Left renal pelvis (tissue), 4 donors: ENCODE measurements around the gene LDHB. TPM values are rescaled to one million over a fixed set of nuclear protein-coding genes. Genes with fewer than 3 reads are reported as not detected.
A peak's percentile ranks its signal among the peaks of the same experiment; 100 is the strongest.
"Not testable (repeated sequence)": the region's sequence is repeated elsewhere in the genome, so short reads cannot be mapped to it uniquely, and the experiment has no call there.

Source experiments
- DNase-seq, 4 donors: peaks; one replicate each; pipeline ENCODE4 v3.0.0-alpha.2; 2013; ENCODE audit warnings: low read depth in 4 of 4, low spot score in 3 of 4
- polyA plus RNA-seq, 4 donors: library from polyadenylated mRNA; unstranded; fragments of 120-200 nt; gene quantifications; one replicate each; pipeline ENCODE4 v1.2.1, GENCODE V29; 2013; ENCODE audit not compliant: insufficient read length in 4 of 4

Gene LDHB
- 1,000 to 10,000 TPM in 3 of 4 donors, 100 to 1,000 TPM in 1; 509 to 1,655 (median 1,413) TPM for polyA plus RNA-seq

DNA sequence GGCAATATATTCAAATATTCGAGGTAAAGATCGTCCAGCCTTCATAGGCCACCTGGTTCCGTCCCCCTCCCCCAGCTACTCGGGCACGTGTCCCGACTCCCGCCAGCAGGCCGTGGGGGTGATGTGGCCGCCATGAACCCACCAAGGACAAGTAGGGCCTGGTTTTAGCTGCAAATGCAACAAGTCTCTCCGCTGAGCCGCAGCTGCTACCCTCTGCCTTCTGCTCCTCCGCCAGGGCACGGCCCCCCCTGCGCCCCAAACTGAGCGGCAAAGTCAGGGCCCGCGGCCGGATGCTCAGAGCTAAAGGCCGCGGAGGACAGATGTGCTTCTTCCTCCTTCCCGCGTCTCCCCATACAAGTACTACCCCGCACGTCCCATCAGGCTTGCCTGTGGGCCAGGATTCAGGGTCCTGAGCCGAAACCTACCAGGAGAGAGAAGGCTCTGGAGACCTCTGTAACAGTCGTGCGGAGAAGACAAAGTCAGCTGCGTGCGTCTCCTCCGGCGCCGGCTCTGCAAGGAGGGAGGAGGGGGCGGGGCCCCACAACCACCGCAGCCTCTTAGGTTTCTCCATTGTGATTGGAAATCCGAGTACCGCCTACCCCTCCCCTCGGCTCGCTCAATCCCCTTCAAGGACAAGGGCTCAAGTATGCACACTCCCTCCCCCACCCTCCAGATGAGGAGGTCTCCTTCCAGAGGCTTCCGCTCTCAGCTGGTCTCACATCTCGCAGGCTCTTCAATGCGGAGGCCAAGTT is at the start of gene LDHB:
Gene LDHB (minus strand): TSS at position 517 of the 752 bp plus-strand sequence. CDS start 3,171 bp downstream, outside the sequence.
- peak; percentile 92 to 96 (median 94) for DNase-seq

DNA sequence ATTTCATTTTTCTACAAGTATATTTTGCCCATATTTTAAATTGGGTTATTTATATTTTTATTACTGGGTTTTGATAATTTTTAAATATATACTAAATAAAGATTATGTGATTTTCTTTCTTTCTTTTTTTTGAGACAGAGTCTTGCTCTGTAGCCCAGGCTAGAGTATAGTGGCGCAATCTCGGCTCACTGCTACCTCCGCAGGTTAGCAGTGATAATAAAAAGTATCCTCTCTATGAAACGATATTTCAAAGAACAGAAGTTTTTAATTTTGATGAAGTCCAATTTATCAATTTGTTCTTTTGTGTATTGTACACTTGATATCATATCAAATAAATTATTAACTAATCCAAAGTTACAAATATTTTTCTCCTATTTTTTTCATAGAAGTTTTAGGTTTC is 47.2 kb upstream of the LDHB start:
- DNase-seq = no peak

DNA sequence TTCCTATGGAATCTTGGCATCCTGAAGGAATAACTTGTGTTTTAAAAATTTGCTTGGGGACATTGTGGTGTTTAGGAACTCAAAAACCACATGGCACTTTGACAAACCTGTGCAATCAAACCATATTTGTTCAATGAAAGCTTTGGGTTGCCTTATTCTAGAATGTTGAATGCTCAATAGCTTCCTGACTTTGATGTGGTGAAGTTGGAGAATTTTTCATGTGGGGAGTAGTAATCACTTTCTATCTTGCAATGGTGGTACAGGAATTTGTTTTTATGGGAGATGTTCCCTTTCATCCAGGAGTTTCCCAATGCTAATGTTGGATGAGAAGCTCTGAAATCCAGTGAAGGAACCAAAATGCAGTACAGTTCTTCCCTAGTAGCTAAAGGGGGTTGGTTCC is 42.2 kb upstream of the LDHB start:
- DNase-seq = no peak

DNA sequence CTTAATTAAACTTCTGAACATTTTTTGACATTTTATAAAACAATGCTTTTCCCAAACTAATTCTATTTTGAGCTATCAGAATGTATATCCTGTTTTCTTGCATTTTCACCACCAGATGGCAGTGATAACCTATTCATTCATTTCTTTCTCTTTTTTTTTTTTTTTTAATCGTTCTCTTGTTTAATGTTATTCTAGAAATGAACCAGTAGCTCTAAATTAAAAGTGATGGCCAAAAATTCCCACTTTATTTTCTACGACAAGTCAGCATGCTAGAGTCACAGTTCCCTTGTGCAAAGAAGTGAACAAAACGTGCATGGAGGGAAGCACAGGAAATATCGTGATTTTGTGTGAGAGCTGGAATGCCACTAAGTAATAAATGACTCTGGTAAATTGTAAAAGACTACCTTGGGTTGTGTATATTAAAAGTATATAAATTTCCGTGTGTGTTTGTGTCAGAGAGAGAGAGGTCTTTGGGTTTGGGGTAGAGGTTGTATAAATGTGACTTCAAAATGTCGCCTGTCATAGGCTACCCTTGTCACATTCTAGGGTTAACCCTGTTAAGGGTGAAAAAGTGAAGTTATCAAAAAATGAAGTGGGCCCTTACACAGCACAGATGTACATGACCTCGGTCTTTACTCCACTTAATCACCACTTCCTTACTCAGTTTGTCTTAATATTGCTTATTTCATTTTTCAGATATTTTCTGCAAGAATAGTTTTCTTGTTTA is 40.4 kb upstream of the LDHB start:
- DNase-seq = no peak

DNA sequence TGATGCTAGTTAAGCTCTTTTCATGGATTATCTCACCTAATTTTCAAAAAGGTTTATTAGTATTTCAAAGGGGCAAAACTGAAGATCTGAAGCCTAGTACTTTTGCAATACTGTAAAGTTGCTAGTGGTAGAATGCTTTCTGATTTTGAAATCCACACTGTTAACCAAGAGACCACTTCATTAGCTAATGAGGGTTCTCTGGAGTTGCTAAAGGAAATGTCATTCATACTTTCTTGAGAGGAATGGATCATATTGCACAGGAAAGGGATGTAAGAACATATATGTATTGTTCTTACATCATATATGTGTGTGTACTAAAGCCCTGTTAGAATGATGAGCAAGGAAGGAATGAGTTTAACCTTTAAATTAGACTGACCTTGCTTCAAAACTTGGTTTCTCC is 39.0 kb upstream of the LDHB start:
- DNase-seq = no peak

DNA sequence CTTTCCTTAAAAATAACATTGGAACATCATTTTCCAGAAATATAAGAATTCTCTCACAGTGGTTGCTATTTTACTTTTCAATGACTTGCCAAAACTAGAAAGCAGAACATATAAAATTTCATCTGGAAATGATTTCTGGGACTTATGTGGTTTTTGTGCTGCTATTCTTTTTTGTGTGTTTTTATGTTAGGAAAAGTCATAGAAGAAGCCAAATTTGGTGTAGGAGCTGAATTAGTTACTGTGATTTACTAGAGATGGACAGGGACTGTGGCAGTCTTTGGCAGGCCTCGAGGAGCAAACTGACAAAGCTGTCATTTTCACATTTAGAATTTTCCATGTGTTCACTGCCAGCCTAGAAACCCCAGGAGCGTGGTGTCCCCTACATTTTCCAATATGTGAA is 38.3 kb upstream of the LDHB start:
- DNase-seq = no peak

DNA sequence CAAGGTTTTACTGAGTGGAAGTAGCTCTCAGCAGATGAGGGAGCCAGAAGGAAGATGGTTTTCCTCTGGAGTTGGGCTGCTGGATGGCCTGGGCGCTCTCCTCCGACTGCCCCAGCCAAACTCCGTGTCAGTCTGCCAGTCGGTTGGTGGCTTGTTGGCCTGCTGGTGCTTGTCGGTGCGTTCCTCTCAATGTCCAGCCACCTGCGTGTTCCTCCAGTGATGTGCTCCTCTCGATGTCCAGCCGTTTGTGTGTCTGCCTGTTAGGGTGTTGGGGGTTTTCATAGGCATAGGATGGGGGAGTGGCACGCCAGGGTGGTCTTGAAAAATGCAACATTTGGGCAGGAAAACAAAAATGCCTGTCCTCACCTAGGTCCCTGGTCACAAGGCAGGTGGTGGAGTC is 37.0 kb upstream of the LDHB start:
- no peak for DNase-seq

DNA sequence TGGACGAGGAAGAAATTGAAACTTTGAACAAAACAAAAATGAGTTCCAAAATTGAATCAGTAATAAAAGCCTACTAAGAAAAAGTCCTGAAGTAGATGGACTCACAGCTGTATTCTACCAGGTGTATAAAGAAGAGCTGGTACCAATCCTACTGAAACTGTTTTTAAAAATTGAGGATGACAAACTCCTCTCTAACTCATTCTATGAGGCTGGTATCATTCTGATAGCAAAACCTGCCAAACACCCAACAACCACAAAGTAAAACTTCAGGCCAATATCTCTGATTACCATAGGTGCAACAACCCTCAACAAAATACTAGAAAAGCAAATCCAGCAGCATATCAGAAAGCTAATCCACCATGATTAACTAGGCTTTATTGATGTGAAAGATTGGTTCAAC is 33.9 kb upstream of the LDHB start:
- DNase-seq = no peak

DNA sequence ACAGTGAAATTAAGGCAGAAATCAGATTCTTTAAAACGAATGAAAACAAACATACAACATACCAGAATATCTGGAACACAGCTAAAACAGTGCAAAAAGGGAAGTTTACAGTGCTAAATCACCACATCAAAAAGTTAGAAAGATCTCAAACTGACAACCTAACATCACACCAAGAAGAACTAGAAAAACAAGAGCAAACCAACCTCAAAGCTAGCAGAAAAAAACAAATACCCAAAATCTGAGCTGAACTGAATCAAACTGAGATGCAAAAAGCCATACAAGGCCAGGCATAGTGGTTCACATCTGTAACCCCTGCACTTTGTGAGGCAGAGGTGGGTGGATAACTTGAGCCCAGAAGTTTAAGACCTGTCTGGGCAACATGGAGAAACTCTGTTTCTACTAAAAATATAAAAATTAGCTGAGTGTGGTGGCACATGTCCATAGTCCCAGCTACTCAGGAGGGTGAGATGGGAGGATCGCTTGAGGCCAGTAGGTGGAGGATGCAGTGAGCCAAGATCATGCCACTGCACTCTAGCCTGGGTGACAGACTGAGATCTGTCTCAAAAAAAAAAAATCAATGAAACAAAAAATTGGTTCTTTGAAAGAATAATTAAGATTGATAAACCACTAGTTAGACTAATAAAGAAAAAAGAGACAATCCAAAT is 33.2 kb upstream of the LDHB start:
- DNase-seq = no peak

DNA sequence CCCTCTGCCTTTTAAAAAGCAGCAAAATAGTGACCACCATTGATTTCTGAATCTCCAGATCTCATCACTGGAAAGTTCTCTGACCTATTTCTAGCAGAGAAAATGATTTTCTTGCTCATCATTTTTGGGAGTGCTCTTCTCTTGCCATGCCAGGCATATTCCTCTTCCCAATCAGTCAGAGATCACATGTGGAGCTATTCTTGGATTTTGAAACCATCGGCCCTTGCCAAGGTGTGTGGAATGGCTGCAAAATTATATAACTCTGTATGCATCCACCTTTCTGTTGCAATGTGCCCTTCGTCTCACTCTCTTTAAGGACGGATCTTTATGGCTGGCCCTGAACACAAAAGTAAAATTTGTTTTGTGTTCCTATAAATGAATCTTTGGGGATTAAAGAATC is 25.5 kb upstream of the LDHB start:
- no peak for DNase-seq

DNA sequence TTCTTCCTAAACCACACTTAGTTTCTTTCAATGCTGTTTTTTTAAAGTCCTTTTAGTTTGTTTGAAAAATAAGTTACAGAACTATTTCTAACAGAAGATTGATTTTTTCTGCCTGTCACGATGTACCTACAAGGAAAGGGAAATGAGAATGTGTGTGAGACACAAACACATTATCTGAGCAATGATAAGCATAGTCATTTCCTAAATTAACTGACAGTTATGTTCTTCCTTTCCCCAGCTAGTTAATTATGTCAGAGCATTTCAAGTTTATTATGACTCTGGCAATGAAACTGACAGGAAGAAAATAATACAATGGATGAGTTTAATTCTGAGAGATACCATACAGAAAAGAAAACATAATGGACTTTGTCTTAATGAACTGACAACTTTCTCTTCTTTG is 21.3 kb upstream of the LDHB start:
- DNase-seq = no peak

DNA sequence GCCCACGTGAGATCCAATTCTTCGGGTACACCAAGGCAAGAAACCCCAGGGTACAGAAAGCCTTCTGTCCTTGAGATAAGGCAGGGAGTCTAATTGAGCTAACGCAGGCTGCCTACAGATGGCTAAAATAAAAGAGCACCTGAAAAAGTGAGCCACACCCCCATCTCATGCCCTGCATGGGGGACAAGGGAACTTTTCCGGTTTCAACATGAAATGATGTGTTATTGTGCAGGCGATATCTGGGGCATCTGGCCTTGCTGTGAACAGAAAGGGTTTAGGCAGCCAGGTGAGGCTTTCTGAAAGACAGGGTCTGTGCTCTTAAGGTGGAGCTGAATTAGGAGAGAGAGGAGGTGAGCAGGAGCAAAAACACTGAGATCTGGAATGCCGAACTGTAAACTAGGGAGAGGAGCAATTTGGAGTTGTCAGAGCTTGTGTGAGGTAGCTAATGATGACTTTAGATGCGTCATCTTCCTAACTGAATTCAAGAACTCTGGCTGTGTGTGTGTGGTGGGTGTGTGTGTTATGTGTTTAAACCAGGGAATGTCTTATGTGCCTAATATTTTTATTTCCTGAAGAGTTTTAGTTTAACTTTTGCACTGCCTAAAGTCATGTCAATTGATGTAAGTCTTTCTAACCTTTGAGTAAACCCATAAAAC is 20.1 kb upstream of the LDHB start:
- DNase-seq = no peak

DNA sequence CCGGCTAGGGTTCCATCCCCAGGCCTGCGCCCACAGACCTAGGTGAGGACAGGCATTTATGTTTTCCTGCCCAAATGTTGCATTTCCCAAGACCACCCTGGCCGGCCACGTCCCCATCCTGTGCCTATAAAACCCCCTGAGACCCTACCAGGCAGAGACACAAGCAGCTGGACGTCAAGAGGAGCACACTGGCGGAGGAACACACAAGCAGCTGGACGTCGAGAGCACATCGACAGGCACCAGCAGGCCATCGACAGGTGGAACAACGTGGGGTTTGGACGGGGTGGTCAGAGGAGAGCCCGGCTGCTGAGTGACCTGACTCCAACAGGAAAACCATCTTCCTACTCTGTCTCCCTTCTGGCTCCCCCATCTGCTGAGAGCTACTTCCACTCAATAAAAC is 19.6 kb upstream of the LDHB start:
- no peak for DNase-seq

DNA sequence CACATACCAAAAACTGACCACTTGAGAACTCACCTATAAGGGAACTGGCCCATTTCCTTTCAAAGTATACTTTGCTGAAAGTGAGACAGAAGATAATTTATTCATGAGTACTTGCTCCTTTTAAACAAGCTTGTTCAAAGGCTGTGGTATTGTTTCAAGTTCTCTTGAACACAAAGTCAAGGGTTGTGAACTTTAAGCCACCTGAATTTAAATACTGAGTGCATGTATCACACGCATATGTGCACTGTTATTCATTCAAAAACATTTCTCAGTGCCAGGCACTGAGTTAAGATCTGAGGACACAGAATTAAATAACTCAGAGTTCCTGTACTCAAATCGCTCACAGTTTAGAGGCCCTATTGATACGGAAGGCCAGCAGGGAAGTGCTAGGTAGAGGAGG is 19.1 kb upstream of the LDHB start:
- no peak for DNase-seq

DNA sequence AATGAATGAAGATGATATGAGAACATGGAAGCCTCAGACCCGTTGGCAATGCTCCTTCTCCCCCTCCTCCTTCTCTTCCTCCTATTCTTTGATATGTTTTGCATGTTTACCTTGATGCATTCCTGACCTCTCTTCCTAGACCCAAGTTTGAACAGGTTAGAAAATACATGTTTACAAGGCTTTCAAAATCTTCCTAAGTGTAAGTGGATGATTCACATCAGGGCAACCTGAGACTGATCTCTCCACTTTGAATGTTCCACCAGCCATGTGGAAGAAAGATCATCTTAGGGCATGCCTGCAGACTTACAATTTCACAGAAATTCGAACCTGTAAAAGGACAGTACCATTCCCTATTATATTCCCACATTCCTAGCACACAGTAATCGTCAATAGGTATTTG is 18.0 kb upstream of the LDHB start:
- no peak for DNase-seq

DNA sequence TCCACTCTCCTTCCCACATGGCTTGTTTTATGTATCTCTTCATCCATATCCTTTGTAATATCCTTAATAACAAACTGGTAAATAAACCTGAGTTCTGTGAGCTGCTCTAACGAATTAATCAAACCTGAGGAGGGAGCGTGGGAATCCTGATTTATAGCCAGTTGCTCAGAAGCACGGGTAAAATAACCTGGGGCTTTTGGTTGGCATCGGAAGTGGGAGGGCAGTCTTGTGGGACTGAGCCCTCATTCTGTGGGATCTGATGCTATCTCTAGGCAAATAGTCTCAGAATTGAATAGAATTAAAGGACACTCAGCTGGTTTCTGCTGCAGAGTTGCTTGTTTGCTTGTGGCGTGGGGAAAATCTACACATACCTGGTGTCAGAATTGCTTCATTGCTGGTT is 17.5 kb upstream of the LDHB start:
- no peak for DNase-seq

DNA sequence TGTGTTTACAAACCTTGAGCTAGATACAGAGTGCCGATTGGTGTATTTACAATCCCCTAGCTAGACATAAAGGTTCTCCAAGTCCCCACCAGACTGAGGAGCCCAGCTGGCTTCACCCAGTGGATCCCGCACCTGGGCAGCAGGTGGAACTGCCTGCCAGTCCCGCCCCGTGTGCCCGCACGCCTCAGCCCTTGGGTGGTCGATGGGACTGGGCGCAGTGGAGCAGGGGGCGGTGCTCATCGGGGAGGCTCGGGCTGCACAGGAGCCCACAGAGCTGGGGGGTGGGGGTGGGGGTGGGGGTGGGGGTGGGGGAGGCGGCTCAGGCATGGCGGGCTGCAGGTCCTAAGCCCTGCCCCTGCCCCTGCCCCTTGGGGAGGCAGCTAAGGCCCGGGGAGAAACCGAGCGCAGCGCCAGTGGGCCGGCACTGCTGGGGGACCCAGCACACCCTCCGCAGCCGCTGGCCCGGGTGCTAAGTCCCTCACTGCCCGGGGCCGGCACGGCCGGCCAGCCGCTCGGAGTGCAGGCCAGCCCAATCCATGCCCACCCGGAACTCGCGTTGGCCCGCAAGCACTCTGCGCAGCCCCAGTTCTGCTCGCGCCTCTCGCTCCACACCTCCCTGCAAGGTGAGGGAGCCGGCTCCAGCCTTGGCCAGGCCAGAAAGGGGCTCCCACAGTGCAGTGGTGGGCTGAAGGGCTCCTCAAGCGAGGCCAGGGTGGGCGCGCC is 16.3 kb upstream of the LDHB start:
- not testable (repeated sequence) for DNase-seq

DNA sequence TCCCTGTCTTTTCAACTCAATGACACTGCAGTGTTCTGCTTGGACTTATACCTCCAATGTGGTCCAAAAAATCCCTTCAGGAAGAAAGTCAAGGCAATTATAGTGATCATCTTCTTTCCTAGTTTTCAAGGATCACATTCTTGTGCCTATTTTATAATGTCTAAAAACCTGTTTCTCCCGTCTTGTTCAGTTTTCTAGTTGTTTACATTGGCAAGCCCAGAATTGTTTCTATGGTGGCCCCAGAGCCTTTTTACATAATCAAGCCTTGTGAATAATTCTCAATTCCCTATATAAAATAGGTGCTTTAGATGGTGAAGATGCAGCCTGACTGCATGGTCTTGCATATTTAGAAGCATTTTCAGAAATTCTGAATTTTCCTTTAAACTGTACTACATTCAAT is 14.5 kb upstream of the LDHB start:
- DNase-seq = no peak

DNA sequence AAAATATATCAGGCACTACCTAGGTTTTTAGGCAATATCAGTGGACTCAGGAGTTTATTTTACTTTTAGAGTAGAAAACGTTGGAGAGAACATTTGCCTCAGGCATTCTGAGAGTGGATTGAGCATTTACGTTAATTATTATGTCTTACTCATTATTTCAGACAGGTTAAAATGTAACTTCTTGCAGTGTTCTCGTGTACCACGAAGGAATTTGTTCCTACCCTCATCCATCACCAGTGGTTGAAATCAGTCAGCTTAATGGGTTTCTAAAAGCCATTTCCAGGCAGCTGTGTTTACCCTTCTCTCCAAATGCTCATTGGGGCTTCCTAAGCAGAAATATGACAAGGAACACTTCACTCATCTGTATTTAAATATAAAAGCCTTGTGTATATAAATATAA is 9.1 kb upstream of the LDHB start:
- DNase-seq = peak in 2 of 4 donors; percentile 37 to 39

DNA sequence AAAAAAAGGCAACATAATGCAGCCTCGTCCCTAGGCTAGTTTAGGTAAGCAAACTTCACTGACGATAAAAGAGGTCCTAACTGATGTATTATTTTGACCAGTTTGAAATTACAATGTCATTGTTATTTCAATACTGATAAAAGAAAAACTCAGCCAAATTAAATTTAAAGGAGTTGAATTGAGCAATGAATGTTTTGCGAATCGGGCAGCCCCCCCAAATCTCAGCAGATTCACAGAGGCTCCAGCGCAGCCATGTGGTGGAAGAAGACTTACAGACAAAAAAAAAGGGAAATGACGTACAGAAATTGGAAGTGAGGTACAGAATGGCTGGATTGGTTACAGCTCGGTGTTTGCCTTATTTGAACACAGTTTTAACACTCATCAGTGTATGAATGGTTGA is 8.2 kb upstream of the LDHB start:
- DNase-seq = no peak
